HepG2 (cell line): ENCODE measurements around the gene WDR48. TPM values are rescaled to one million over a fixed set of nuclear protein-coding genes. Genes with fewer than 3 reads are reported as not detected.

Experiments
- ASH2L ChIP-seq: fragments of 300-600, 200-600 bp; sonication (generic); IDR thresholded peaks from 2 replicates; pipeline ENCODE4 v1.7.0; 2017; ENCODE audit warnings: low read depth, mild to moderate bottlenecking, moderate library complexity, mixed read lengths, low read length; ENCODE audit not compliant: insufficient read length
- CENPBD1 ChIP-seq: sonication (generic); formaldehyde crosslinking; IDR thresholded peaks from 2 replicates; pipeline ENCODE4 v1.8.0; 2022; ENCODE audit warnings: missing genetic modification reagents, low read depth, mild to moderate bottlenecking, borderline replicate concordance
- CHD4 ChIP-seq: fragments of 200-600 bp; sonication (generic); IDR thresholded peaks from 2 replicates; pipeline ENCODE4 v1.7.0; 2017; ENCODE audit warnings: mild to moderate bottlenecking, low read length, borderline replicate concordance
- ELF3 ChIP-seq: IDR thresholded peaks from 2 replicates; pipeline ENCODE4 v1.6.1; 2016; ENCODE audit warnings: missing genetic modification reagents, missing compliant biosample characterization
- EP300 ChIP-seq, 3 experiments: sonication (generic) in 1 of 3; formaldehyde crosslinking in 1 of 3; IDR thresholded peaks; 2 replicates each; pipeline versions ENCODE4 v1.5.1 to v1.6.1; 2011 to 2020; ENCODE audit warnings: low read depth in 2 of 3, low read length in 2 of 3, borderline replicate concordance in 1 of 3, improper control_type of control experiment in 1 of 3, mild to moderate bottlenecking in 1 of 3, missing genetic modification reagents in 1 of 3, moderate library complexity in 1 of 3
- FOXA3 ChIP-seq: IDR thresholded peaks from 2 replicates; pipeline ENCODE4 v1.6.1; 2016; ENCODE audit warnings: missing genetic modification reagents, missing compliant biosample characterization
- HNRNPK ChIP-seq: fragments of 200-400 bp; formaldehyde crosslinking; IDR thresholded peaks from 2 replicates; pipeline ENCODE4 v1.6.1; 2018; ENCODE audit warnings: low read length, low read depth, moderate library complexity, mild to moderate bottlenecking; ENCODE audit not compliant: poor library complexity, severe bottlenecking
- HOMEZ ChIP-seq: IDR thresholded peaks from 2 replicates; pipeline ENCODE4 v1.6.1; 2016; ENCODE audit warnings: low read depth
- HOXA7 ChIP-seq: sonication (generic); formaldehyde crosslinking; IDR thresholded peaks from 2 replicates; pipeline ENCODE4 v1.8.1; 2022; ENCODE audit warnings: mild to moderate bottlenecking, missing genetic modification reagents, moderate library complexity
- KDM4B ChIP-seq: sonication (generic); formaldehyde crosslinking; IDR thresholded peaks from 2 replicates; pipeline ENCODE4 v1.4.0; 2020; ENCODE audit warnings: missing genetic modification reagents
- KDM5A ChIP-seq: fragments of 200-600 bp; sonication (generic); IDR thresholded peaks from 2 replicates; pipeline ENCODE4 v1.7.0; 2018; ENCODE audit warnings: antibody characterized with exemption, mild to moderate bottlenecking, low read length, borderline replicate concordance
- MAX ChIP-seq: IDR thresholded peaks from 2 replicates; pipeline ENCODE4 v1.6.1; 2012; ENCODE audit warnings: inconsistent platforms
- MIXL1 ChIP-seq: IDR thresholded peaks from 2 replicates; pipeline ENCODE4 v1.6.1; 2016
- MXD4 ChIP-seq: IDR thresholded peaks from 2 replicates; pipeline ENCODE4 v1.6.1; 2016; ENCODE audit warnings: mild to moderate bottlenecking, missing biosample characterization, missing genetic modification reagents
- MXI1 ChIP-seq: IDR thresholded peaks from 3 replicates; pipeline ENCODE4 v1.6.1; 2012; ENCODE audit warnings: low read depth, low read length, inconsistent platforms, borderline replicate concordance
- PHF20 ChIP-seq: sonication (generic); formaldehyde crosslinking; IDR thresholded peaks from 2 replicates; pipeline ENCODE4 v1.5.0; 2020; ENCODE audit warnings: mild to moderate bottlenecking, missing genetic modification reagents
- POLR2G ChIP-seq: fragments of 200-400 bp; formaldehyde crosslinking; IDR thresholded peaks from 2 replicates; pipeline ENCODE4 v1.6.1; 2018; ENCODE audit warnings: mild to moderate bottlenecking, low read depth, low read length, moderate library complexity
- PPARG ChIP-seq: conservative IDR thresholded peaks from 2 replicates; pipeline ENCODE4 v1.6.1; 2016; ENCODE audit warnings: missing biosample characterization, missing genetic modification reagents
- RARA ChIP-seq: IDR thresholded peaks from 2 replicates; pipeline ENCODE4 v1.6.1; 2016; ENCODE audit warnings: missing genetic modification reagents, missing compliant biosample characterization
- SAP130 ChIP-seq: IDR thresholded peaks from 2 replicates; pipeline ENCODE4 v1.6.1; 2016; ENCODE audit warnings: low read depth
- SMARCE1 ChIP-seq: fragments of 450-650 bp; IDR thresholded peaks from 2 replicates; pipeline ENCODE4 v1.6.1; 2017; ENCODE audit warnings: borderline replicate concordance
- YY1 ChIP-seq: IDR thresholded peaks from 2 replicates; pipeline ENCODE4 v1.6.1; 2011; ENCODE audit warnings: low read length, low read depth, moderate library complexity, mild to moderate bottlenecking; ENCODE audit not compliant: insufficient read depth, insufficient replicate concordance
- ZFP1 ChIP-seq: IDR thresholded peaks from 2 replicates; pipeline ENCODE4 v1.6.1; 2016
- ZMYM2 ChIP-seq: sonication (generic); formaldehyde crosslinking; IDR thresholded peaks from 2 replicates; pipeline ENCODE4 v1.8.0; 2022; ENCODE audit warnings: mild to moderate bottlenecking, missing genetic modification reagents
- ZNF331 ChIP-seq: sonication (generic); formaldehyde crosslinking; IDR thresholded peaks from 2 replicates; pipeline ENCODE4 v1.4.0; 2020; ENCODE audit warnings: missing genetic modification reagents
- ZNF816 ChIP-seq: sonication (generic); formaldehyde crosslinking; IDR thresholded peaks from 2 replicates; pipeline ENCODE4 v1.8.0; 2022; ENCODE audit warnings: missing genetic modification reagents, mild to moderate bottlenecking, borderline replicate concordance
- polyA plus RNA-seq, 8 experiments: library from polyadenylated mRNA; depleted of rRNA in 3 of 8; stranded (reverse) in 7 of 8; unstranded in 1 of 8; fragments of >200 nt; fragmentation: Illumina TruSeq in 4 of 8; extraction: Trizol in 4 of 8; gene quantifications; 2 replicates each; pipeline versions ENCODE4 v1.2.1 to v1.2.3, GENCODE V29; 2011 to 2016; ENCODE audit warnings: low read depth in 4 of 8, missing spikeins in 1 of 8, mixed read lengths in 1 of 8; ENCODE audit not compliant: insufficient read depth in 1 of 8
- total RNA-seq, 5 experiments: library from RNA; depleted of rRNA; stranded (reverse); fragments of >200 nt; fragmentation: Illumina TruSeq; extraction: Trizol; gene quantifications; 2 replicates each; pipeline ENCODE4 v1.2.3, GENCODE V29; 2016; ENCODE audit warnings: low read depth in 1 of 5
- TF ChIP-seq, protein P1 (sequence below): sonication (generic); formaldehyde crosslinking; IDR thresholded peaks from 2 replicates; pipeline ENCODE4; 2020; ENCODE audit warnings: missing genetic modification reagents, mild to moderate bottlenecking, borderline replicate concordance

Gene WDR48
- total and polyA plus RNA-seq, 2 of the 13 experiments (the other 11 are each of a cell fraction or from before 2014, with no cell fraction given): 29.2 to 31.2 TPM

DNA sequence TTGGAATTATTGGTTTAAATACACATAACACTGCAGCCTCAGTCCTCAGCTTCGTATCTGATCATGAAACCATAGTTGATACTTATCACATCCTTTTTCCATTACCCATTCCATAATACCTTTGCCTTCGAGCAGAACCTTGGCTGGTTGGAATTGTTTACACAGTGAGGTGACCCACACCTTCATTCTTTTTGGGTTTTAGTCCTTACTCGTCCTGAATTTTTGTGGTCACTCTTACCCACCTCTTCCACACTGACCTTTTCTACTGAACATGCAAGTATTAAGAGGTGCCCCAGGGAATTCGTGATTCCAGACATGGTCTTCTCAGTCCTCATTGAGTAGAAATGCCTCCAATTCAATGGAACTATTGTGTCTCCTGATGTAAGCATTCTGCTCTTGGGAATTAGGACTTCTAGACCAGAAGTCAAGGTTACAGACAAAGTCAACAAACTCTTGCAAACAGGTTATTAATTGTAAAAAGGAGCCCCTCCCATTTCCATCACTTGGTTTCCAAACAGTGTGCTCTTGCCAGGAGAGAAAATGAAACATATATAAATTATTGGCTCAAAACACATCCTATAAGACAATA, 37.8 kb upstream of the WDR48 start (continued):
- peak; percentile 26; the same call in 1 of the 2 replicates for TF ChIP-seq ELF3
- peak; percentile 47 for TF ChIP-seq ASH2L
- TF ChIP-seq POLR2G: no peak
- TF ChIP-seq CENPBD1 (CRISPR knock-in tag): no peak
- no peak for TF ChIP-seq HNRNPK
- peak; percentile 70 for TF ChIP-seq RARA (CRISPR knock-in tag)
- TF ChIP-seq YY1: no peak
- TF ChIP-seq ZMYM2 (CRISPR knock-in tag): peak; percentile 62; the same call in 1 of the 2 replicates
- TF ChIP-seq FOXA3 (CRISPR knock-in tag): peak; percentile 63
- TF ChIP-seq MXI1: no peak
- no peak for TF ChIP-seq KDM4B (CRISPR knock-in tag)
- TF ChIP-seq, protein P1, sequence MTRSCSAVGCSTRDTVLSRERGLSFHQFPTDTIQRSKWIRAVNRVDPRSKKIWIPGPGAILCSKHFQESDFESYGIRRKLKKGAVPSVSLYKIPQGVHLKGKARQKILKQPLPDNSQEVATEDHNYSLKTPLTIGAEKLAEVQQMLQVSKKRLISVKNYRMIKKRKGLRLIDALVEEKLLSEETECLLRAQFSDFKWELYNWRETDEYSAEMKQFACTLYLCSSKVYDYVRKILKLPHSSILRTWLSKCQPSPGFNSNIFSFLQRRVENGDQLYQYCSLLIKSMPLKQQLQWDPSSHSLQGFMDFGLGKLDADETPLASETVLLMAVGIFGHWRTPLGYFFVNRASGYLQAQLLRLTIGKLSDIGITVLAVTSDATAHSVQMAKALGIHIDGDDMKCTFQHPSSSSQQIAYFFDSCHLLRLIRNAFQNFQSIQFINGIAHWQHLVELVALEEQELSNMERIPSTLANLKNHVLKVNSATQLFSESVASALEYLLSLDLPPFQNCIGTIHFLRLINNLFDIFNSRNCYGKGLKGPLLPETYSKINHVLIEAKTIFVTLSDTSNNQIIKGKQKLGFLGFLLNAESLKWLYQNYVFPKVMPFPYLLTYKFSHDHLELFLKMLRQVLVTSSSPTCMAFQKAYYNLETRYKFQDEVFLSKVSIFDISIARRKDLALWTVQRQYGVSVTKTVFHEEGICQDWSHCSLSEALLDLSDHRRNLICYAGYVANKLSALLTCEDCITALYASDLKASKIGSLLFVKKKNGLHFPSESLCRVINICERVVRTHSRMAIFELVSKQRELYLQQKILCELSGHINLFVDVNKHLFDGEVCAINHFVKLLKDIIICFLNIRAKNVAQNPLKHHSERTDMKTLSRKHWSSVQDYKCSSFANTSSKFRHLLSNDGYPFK: no peak
- 0 out of 2 replicates have a peak, but pooled peaks have one; percentile 36 for TF ChIP-seq SAP130 (CRISPR knock-in tag)
- TF ChIP-seq SMARCE1: no peak
- peak; percentile 49; the same call in 1 of the 2 replicates for TF ChIP-seq MIXL1 (CRISPR knock-in tag)
- TF ChIP-seq ZNF331 (CRISPR knock-in tag): no peak; the same call in 1 of the 2 replicates
- no peak for TF ChIP-seq ZNF816 (CRISPR knock-in tag)
- TF ChIP-seq EP300 (IDR thresholded peaks at IDR 0.05; ENCODE audit: low read depth in 2 of 2, low read length in 2 of 2): peak in 1 of 2 experiments; percentile 73; a peak in 2 of 4 replicates
- no peak for TF ChIP-seq EP300 (CRISPR knock-in tag; IDR thresholded peaks at IDR 0.05; ENCODE audit: borderline replicate concordance)
- 0 out of 2 replicates have a peak, but pooled peaks have one; percentile 37 for TF ChIP-seq HOMEZ (CRISPR knock-in tag)
- no peak for TF ChIP-seq MXD4
- no peak for TF ChIP-seq HOXA7
- TF ChIP-seq CHD4: no peak
- no peak for TF ChIP-seq KDM5A
- TF ChIP-seq PPARG: peak; percentile 77
- TF ChIP-seq ZFP1 (CRISPR knock-in tag): no peak
- no peak for TF ChIP-seq PHF20
- no peak for TF ChIP-seq MAX
